Lower lobe of right lung (tissue), 2 donors: ENCODE results near the gene UAP1L1. TPM values are rescaled to one million over a fixed set of nuclear protein-coding genes. Genes with fewer than 3 reads are reported as not detected.

ENCODE experiments used
- ATAC-seq, 2 donors: fragments of 200-7000 bp; cut with Tn5 transposase; one replicate each; pipeline ENCODE4 v1.9.1; 2020 to 2022; ENCODE audit warnings: mild to moderate bottlenecking in 2 of 2, moderate library complexity in 2 of 2
- DNase-seq: peaks from one replicate; pipeline ENCODE4 v3.0.0-alpha.2; 2020
- H3K27ac ChIP-seq: fragments of 200-600 bp; one replicate; pipeline ENCODE4 v1.8.0; 2022
- H3K27me3 ChIP-seq: fragments of 200-600 bp; one replicate; pipeline ENCODE4 v1.8.0; 2022; ENCODE audit warnings: low read depth
- H3K36me3 ChIP-seq: fragments of 200-600 bp; one replicate; pipeline ENCODE4 v1.8.0; 2022; ENCODE audit warnings: mild to moderate bottlenecking
- H3K4me1 ChIP-seq: fragments of 200-600 bp; one replicate; pipeline ENCODE4 v1.8.0; 2022
- H3K4me3 ChIP-seq: fragments of 200-600 bp; one replicate; pipeline ENCODE4 v1.8.0; 2022; ENCODE audit warnings: mild to moderate bottlenecking
- H3K9me3 ChIP-seq: fragments of 200-600 bp; one replicate; pipeline ENCODE4 v1.8.0; 2022
- intact Hi-C: fragments of 100-400 bp; cut with DNase I; formaldehyde crosslinking; loops from one replicate; pipeline ENCODE4 v1.11.0; 2022
- total RNA-seq: library from RNA; stranded (reverse); fragmentation: NEBNext Ultra II Directional; extraction: Animal tissue kit (Norgen Biotek cat#: 25700); gene quantifications from one replicate; pipeline ENCODE4 v1.2.1, GENCODE V29; 2021
- TF ChIP-seq, protein P1 (sequence below): fragments of 200-600 bp; IDR thresholded peaks from one replicate; pipeline ENCODE4 v1.8.0; 2022; ENCODE audit warnings: antibody characterized with exemption, mild to moderate bottlenecking
- donor health status: DM: no; HTN: yes; CAD: no; lungs with severe emphysema.

Gene UAP1L1
- total RNA-seq, 1 donor from 2014 or later: 29.7 TPM

GRCh38 chr9:137110147-137110910, 33.0 kb downstream of the UAP1L1 start:
- intact Hi-C loops: no loop called here

DNA sequence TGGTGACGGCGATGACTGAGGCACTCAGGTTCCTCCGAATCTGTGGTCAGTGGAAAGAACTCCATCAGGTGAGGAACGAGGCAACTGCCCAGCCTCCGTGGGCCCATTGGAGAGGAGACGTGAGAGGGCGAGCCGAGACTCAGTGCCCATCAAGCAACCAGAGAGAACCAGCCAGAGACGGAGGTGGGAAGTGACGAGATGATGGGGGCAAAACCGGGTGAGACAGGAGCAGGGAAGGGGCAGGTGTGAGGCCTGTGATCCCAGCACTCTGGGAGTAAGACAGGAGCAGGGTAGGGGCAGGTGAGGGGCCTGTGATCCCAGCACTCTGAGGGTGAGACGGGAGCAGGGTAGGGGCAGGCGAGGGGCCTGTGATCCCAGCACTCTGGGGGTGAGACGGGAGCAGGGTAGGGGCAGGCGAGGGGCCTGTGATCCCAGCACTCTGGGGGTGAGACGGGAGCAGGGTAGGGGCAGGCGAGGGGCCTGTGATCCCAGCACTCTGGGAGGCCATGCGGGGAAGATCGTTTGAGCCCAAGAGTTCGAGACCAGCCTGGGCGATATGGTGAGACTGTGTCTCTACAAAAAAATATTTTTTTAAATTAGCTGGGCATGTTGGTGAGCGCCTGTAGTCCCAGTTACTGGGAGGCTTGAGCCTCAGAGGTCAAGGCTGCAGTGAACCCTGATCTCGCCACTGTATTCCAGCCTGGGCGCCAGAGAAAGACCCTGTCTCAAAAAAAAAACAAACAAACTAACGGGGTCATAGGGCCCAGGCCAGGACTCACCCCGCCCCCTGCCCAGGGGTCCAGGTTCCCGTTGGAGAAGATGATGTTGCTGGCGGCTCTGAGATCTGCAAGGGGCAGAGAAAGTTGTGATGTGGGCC, 33.8 kb downstream of the UAP1L1 start:
- Histone ChIP-seq H3K27me3 (no peaks in the 10 kb centered on the region), H3K36me3 (peaks cover 68% of the 10 kb centered on the region), H3K4me1 (peaks cover 14% of the 10 kb centered on the region), H3K4me3 (no peak overlapping the region), H3K27ac (no peak overlapping the region), H3K9me3 (no peaks in the 10 kb centered on the region)
- TF ChIP-seq, protein P1, sequence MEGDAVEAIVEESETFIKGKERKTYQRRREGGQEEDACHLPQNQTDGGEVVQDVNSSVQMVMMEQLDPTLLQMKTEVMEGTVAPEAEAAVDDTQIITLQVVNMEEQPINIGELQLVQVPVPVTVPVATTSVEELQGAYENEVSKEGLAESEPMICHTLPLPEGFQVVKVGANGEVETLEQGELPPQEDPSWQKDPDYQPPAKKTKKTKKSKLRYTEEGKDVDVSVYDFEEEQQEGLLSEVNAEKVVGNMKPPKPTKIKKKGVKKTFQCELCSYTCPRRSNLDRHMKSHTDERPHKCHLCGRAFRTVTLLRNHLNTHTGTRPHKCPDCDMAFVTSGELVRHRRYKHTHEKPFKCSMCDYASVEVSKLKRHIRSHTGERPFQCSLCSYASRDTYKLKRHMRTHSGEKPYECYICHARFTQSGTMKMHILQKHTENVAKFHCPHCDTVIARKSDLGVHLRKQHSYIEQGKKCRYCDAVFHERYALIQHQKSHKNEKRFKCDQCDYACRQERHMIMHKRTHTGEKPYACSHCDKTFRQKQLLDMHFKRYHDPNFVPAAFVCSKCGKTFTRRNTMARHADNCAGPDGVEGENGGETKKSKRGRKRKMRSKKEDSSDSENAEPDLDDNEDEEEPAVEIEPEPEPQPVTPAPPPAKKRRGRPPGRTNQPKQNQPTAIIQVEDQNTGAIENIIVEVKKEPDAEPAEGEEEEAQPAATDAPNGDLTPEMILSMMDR: no peak
- ATAC-seq (no peak), DNase-seq (no peak)
- intact Hi-C loops: no loop called here

More at GRCh38 chr9:137110147-137110910, 33.0 kb downstream of the UAP1L1 start:
- H3K4me1 ChIP-seq: peaks cover 12% of the 10 kb centered on the region
- H3K4me3 ChIP-seq: no peak overlapping the region
- no peak overlapping the region for H3K27ac ChIP-seq
- ATAC-seq: no peak
- no peaks in the 10 kb centered on the region for H3K27me3 ChIP-seq
- TF ChIP-seq, protein P1: no peak
- H3K9me3 ChIP-seq: no peaks in the 10 kb centered on the region
- peaks cover 76% of the 10 kb centered on the region for H3K36me3 ChIP-seq
- DNase-seq: no peak

GRCh38 chr9:137111788-137112563, 34.7 kb downstream of the UAP1L1 start:
- intact Hi-C loops: no loop called here
- peaks cover 60% of the 10 kb centered on the region for H3K36me3 ChIP-seq
- H3K4me1 ChIP-seq: peaks cover 14% of the 10 kb centered on the region
- H3K27me3 ChIP-seq: no peaks in the 10 kb centered on the region
- no peak overlapping the region for H3K4me3 ChIP-seq
- no peaks in the 10 kb centered on the region for H3K9me3 ChIP-seq
- no peak for DNase-seq
- no peak overlapping the region for H3K27ac ChIP-seq
- TF ChIP-seq, protein P1: no peak
- ATAC-seq: no peak

GRCh38 chr9:137112564-137113384, 35.5 kb downstream of the UAP1L1 start:
- H3K27ac ChIP-seq: no peak overlapping the region
- H3K9me3 ChIP-seq: no peaks in the 10 kb centered on the region
- H3K4me3 ChIP-seq: no peak overlapping the region
- no peaks in the 10 kb centered on the region for H3K27me3 ChIP-seq
- intact Hi-C loops: no loop called here
- TF ChIP-seq, protein P1: no peak
- DNase-seq (no peak), ATAC-seq (no peak)
- peaks cover 14% of the 10 kb centered on the region for H3K4me1 ChIP-seq
- H3K36me3 ChIP-seq: peaks cover 52% of the 10 kb centered on the region
